Measurements from ENCODE around the gene PAX3.

Gene PAX3

DNA sequence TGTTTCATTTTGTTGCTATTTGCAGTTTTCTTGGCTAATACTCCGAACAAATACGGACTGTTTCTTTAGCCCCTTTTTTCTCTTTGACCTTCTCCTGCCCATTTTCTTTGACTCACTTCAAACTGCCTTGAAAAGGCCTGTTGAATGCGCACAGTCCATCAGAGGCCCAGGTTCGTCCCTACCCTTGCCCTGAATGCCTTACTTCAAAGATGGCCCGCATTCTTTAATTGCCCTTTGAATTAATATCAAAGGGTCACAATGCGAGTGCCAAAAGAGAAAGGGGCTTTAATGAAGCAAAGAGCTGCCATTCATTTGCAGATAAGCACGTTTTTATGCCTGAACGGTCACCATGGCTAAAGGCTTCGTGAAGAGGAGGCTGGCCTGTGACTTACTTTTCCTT, 29.7 kb downstream of the PAX3 start:
- DNase-seq (ENCODE audit: low read depth) = no peak

DNA sequence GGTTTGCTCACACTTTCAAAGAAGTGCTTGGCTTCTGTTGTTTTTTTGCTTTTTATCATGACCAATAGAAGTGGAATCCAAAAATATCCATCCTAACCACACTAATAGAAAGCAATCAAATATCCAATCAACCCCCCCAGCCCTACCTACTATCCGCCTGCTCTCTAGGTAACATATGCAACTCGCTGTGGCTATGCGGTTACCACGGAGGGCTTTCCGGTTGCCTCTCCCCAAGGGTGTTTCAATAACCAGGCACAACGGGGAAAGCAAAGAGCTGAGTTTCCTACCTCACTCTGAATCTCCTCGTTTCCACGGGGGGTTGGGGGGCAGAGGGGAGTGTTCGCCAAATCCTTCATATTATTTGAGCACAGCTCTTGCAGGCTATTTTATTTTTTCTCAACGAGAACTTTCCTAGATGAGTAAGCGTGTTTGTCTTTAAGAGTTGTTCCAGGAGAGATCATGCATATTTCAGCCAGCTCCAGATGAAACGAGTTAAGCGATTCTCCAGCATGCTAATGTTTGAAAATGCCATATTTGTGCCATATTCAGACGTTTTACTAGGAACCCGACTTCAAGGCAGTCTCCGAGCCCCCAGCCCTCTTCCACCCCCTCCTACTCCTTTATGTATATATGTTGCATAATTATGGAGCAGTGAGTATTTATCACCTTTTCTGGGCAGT, 30.3 kb downstream of the PAX3 start:
- no peak for DNase-seq (ENCODE audit: low read depth)

DNA sequence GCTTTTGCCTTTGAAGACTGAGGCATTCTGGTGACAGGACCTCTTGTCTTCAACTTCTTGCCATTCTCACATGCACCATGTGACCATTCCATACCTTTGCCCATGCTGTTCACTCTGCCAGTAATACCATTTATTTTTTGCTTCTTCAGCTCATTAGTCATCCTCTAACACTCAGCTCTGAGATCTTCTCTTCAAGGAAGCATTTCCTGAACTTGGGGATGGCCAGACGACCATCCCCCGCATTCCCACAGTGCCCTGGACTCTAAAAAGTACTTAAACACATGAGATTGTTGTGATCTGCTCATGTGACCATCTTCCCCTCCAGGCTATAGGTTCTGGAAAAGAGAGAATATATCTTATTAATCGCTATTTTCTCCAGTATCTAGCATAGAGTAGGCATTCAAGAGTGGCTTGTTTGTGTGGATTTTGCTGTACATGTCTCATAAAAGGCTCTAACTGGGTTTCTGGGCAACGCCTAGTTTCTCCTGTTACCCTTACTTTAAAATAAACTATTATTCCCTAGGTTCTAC, 33.9 kb downstream of the PAX3 start:
- DNase-seq (ENCODE audit: low read depth) = no peak

DNA sequence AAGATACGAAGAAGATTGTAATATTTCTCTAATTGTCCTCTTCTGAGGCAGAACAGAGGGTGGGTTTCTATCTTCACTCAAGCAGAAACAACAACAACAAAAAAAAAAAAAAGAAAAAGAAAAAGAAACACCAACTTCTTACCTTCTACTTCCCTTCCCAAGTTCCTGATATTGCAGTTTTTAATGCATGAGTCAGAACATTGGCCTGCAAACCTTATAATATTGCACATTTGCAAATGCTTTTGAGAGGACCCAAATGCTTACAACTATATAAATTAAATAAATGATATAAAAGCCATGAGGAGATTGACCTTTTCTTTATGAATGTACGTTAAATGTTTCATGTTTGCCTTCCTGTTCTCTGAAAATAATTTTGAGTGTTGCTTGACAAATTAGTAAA, 37.3 kb downstream of the PAX3 start:
- DNase-seq (ENCODE audit: low read depth) = no peak

DNA sequence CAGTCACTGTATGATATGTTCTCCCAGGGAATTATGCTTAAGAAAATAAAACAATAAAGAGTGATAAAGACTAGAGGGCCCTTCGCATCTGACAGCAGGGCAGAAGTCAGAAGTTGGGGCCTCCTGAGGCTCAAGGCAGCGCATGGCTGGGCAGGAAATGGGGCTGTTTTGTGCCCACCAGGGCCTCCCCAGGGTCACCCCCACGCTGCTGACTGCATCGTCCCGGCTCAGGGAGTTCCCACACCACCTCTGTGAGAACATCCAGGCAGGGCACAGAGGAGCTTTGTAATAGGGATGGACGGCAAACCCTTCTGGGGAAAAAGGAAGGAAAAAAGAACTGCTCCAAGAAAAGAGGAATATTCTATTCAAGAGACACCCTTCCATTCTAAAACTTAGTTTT, 41.2 kb downstream of the PAX3 start:
- DNase-seq (ENCODE audit: low read depth) = no peak

DNA sequence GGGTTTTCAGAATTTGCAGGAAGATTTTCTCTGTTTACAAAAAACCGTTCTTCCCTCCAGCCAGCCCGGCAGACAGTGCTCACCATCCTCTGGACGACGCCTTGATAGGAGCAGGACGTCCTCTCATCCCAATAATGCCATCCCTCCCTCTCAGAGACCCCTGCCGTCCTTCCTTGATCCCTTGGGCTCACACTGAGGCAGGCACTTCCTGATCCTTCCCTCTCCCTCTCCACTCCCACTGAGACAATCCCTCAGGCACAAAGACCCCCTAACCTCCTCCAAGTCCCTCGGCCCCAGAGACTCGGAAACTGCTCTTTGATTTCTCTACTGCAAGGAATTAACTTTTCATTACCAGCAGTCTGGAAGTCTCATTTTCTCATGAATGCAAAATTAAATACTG, 42.5 kb downstream of the PAX3 start:
- DNase-seq (ENCODE audit: low read depth) = no peak

DNA sequence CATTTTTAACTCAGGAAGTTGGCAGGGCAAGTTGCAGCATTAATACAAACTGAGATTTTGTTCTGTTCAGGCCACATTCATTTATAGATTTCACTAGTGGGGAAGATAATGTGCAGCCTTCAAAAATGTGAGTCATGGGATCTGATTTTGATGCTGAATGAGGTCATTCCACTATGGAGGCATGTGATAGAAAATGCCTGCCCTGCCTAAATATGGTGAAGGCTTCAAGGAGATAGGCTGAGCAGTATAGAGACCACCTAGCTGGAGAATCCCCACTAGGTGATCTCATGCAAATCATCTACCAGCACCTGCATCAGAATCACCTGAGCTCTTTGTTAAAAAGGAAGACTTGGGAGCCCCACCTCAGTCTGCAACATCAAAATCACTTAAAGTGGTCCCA, 43.7 kb downstream of the PAX3 start:
- DNase-seq (ENCODE audit: low read depth) = no peak

DNA sequence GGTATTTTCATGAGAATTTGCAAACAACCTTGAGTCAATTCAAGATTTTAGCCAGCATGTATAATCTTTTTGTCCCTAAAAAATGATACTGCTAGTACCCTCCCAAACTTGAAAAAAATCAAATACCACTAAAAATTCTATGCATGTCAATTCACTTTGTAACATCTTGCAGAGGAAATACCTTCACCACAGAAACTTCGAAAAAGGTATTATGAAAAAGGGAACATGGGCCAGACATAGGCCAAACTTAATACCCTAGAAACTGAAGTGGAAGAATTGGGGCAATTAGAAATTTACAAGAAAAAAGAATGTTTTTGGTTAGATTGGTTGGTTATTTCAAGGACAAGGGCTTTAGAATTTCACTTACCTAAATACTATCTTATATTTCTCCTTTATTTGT, 48.5 kb downstream of the PAX3 start:
- DNase-seq (ENCODE audit: low read depth) = no peak

DNA sequence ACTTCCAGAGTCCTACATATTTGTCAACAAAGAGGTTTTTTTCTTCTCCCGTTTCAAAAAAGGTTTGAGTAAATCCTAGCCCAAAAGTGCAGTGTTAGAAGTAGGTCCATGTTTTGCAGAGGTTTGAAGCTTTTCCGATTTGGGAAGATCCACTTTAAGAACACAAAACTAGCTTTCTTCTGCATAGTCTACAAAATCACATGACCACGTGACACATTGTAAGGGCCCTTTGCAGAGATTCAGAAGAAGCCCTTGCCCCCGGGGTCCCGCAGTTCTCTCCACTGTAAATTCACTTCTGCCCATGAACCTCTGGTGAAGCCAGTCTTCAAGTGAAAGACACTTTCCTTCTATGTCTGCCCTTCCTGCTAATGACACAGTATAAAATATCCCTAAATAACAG, 49.4 kb downstream of the PAX3 start:
- no peak for DNase-seq (ENCODE audit: low read depth)

DNA sequence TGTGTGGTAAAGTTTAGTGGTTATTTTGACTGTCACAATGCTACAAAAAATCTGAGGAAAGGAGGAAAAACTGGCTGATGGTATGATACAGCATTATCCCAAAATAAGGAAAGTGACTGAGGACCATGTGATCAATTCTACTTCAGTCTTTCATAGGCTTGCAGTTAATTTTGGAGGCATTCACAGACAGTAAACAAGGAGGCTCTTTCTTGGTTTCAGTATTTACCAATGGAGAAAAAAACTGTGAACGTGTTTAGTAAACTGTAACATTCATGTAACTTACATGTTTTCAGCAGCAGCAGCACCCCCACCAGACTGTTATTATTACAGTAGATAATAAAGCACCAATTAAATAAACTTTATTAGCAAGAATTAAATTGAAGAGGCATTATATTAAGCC, 50.0 kb downstream of the PAX3 start:
- no peak for DNase-seq (ENCODE audit: low read depth)

DNA sequence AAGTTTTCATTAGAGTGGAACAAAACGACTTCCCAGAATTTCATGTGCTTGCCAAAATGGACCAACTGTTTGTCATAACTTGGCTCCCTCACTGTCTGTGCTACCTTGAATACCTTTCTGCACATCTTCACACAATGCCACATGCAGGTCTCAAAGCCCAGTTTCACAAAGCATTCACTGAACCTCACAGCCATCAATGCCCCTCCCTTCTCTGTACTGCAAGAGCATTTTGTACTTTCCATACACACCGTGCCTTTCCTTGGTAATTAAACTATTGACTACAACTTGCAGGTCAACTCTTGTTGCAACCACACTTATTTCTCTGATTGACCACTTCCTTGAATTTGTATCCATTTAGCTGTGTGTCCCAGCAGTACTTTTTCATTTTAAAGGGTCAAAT, 50.5 kb downstream of the PAX3 start:
- DNase-seq (ENCODE audit: low read depth) = no peak

DNA sequence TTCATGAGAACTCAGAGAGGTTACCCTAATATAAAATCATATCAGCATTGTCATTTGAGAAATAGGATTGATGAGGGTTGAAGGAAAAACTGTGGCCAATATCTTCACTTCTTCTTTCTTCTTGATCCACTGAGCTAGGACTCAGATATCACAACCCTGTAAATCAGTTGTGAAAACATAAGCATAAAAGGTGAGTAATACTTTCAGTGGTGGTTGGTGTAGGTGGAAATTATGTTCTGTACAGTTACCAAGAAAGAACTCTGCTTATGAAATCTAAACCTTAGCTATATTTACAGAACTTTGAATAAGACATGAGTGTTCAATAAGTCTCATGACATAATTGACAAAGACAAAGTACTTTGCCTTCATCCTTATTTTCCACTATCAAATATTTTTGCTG, 56.3 kb downstream of the PAX3 start:
- no peak for DNase-seq (ENCODE audit: low read depth)

DNA sequence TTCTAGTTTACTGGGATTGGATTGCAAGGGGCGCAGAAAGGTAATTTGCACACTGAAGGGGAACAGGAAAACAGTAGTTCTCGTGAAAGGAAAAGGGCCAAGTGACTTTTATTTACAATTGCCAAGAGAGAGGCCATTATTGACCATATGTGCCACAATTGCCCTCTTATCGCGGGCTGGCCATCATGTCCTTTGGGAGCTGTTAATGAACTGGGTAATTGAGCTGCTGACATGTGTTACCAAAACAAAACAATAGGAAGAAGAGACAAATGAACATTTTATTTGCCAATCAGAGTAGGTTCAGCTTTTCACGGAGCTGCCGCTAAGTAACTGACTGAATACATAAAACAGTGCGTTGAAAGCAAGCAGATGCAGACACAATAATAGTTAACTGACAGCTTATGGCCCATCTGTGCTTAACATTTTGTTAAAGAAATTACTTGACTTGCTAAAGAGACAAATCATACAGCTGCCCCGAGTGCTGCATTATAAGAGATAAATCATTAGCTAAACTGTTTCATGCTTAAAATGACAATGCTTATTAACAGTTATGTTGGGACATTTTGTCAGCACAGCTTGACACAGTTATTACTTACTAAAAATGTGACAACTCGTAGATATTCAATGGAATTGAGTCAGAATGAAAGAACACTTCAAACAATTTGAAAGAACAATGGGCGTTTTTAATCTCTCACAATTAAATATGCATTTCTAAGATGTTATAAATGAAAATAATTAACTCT, 57.5 kb downstream of the PAX3 start:
- no peak for DNase-seq (ENCODE audit: low read depth)

DNA sequence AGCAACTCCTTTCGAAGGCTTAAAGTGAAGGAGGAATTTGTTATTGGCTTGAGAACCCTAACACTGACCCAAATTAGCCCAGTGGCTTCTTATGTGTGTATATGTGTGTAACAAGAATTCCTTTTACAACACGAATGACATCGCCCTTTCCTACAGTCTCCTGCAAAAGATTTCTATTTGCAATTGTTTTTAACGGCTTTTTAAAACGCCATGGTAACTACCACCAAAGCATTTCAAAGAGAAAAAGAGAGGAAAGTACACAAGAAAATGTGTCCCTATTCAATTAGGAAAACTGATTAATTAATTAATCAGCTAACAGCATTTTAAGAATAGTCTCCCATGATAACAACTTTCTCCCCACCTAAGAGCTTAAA, 58.1 kb downstream of the PAX3 start:
- no peak for DNase-seq (ENCODE audit: low read depth)

DNA sequence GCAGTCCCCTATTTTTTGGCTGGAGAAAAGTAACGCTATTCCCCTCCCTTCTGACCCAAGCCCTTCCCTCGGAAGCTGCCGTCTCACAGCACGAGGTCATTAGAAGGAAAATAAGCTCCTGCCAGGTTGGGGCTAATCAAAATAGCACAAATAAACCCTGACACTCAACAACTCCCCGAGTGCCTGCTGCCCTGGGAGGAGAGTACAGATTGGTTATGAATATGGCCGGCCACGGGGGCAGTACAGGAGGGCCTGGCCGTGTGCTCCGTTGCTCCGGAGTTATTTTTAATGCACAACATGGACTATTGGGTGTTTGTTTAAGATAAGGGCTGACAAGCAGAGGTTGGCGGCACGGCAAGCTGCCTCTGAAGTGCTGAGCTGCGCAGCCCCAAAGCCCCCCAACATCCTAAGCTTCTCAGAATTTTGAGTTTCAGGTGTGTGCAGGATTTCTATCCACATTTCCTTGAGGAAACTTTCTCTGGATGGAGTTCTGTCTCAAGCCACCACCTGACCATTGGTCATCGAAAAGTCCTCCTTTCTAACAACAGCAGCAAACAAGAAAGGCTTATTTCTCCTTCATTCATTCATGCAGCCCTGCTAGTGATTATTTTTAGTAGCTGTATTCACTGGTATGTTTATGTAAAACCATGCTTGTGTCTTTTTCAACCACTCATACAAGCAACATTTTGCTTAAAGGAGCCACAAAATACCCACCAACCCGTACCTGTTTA, 58.7 kb downstream of the PAX3 start:
- DNase-seq (ENCODE audit: low read depth) = no peak

DNA sequence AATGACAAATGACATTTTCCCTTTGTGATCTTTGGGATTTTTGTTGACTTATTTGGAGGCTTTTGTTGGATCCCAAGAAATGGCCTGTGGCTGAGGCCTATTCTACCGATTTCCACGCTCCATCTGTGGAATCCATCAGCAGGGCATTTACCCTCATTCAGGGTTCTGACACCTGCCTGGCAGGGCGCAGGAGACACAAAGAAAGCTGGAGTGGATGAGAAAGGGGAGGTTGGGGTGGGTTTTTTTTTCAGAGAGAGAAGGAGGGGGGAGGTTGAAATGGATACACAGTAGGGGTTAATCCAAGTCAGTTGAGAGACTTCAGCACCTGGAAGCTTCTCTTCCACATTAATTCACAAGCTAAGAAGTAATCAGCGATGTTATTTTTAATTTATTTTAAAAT, 59.7 kb downstream of the PAX3 start:
- DNase-seq (ENCODE audit: low read depth) = no peak

DNA sequence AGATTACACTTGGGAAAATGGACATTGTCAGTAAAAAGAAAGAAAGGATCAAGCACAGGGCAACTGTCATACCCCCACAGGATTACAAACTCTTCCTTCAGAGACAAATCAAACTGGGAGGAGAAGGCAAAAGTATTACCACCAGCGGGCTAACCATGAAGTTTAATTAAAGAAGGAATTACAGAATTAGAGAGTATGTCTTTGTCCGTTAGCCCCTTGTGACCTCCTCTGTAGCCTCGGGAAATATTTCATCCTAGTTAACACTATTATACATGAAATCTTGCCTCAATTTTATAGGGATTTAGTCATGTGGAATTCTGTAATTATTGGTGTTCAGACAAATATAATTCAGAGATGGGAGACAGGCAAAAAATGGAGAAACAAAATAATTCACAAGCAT, 60.7 kb downstream of the PAX3 start:
- no peak for DNase-seq (ENCODE audit: low read depth)

DNA sequence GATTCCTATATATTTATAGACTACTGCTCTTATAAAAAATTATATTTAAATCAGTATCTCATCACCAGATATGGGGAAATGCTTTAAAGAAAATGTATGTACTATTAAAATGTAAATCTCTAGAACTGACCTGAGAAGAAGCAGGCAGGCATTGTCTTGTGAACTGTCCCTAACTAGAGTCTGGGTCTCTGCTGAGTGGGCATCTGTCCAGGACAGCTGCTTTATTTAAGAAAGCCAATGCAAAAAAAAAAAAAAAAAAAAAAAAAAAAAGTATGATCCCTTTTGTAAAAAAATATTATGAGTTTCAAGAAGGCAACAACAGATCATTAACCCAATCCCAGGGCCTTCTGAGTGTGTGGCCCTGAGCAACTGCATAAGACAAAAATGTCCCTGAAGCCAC, 66.0 kb downstream of the PAX3 start:
- no peak for DNase-seq (ENCODE audit: low read depth)

DNA sequence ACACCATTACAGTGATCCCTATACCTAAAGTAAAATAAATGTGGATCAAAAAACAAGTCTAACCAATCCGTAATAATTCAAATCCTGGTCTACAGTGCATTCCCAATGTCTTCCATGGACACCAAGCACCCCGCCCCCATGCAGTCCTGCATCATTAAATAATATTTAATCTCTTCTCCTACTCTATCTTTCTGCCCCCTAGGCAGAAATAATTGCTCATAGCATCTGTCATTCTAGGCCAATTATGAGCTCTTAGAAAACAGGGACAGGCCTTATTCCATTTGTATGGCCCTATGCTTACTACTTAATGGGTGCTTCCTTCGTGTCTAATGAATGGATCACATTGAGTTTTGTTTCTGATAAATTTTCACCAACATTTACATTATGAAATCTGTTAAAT, 66.4 kb downstream of the PAX3 start:
- no peak for DNase-seq (ENCODE audit: low read depth)

DNA sequence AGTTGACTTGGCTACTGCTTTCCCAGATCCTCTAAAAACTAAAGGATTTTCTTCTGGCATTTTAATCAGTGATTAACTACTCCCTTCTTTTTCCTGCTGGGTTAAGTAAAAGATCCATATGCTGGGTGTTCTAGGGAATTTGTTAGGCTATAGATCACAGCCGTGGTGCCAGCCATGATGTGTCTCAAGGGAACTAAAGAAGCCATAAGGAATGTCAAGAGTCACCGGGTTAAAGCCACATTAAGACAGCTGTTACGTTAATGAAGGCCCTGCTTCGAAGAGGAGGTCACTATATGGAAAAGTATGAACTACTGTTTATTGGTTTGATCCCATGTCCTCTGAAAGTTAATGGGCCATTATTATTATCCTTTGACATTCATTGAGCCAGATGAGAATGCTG, 70.7 kb downstream of the PAX3 start:
- no peak for DNase-seq (ENCODE audit: low read depth)

DNA sequence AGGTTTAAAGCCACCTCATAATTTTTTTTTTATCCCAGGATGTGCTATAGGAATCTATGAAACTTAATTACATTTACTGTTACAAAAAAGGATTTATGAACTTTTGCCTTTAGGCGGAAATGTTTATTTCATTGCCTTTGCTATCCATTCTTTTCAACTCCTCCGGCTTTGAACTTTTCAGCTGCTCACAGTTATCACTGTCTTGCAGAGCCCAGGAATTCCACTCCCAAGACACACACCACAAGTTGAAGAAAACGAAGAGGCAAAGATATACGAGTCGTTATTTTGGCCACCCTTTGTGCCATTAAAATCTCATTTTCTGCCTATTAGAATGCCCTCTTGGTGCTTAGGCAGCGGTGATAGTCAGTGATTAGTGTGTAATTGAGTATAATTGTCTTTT, 80.0 kb downstream of the PAX3 start:
- no peak for DNase-seq (ENCODE audit: low read depth)

DNA sequence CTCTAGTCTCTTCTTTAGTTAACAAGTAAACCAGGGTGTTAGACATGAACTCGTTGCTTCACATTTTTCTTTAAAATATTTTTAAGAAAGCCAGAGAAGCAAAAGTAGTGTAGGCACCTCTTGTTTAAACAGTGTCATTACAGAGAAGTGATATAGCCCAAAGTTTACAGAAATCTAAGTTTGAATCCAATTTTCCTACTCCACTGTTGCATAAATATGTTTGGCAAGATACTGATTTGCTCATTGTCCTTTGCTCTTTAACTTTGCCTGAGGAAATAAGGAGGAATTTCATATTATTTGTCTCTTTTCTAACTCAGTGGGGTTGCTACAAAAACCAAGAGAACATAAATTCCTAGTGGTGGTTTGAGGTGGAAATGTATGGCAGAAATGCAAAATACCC, 81.1 kb downstream of the PAX3 start:
- DNase-seq (ENCODE audit: low read depth) = no peak

DNA sequence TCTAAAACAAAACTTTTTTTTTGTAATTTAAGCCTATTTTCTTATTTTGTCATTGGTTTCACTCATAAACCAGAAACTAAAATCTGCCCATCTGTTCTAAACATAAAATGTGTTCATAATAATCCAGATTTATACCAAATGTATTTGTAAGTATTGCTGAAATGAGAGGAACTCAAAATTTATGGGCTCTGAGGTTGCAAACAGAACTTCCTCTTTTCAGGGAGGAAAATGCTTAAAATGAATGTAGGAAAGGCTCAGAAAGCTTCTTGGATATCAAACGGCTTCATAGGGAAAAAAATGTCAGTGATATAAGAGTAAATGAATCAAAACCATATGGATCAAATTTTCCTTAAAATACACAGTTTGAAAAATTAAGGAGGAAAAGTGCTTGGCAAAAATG, 83.9 kb downstream of the PAX3 start:
- DNase-seq (ENCODE audit: low read depth) = no peak
